Measurements from ENCODE around the gene ZNF276. TPM values are rescaled to one million over a fixed set of nuclear protein-coding genes. Genes with fewer than 3 reads are reported as not detected.

The ZNF276 gene
- total RNA-seq, 1 donor: 12.3 TPM

DNA sequence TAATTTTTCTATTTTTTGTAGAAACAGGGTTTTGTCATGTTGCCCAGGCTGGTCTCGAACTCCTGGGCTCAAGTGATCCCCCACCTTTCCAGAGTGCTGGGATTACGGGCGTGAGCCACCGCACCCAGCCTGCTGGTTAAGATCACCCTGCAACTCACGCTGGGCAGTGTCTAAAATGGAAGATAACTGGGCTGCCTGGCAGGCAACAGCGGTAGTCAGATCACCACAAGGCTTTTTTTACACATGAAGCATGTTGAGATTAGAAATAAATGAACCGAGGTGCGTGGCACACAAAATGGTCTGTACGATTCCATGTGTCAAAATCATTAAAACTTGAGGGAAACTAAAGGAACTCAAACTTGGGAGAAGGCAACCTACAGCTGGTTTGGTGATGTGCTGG, 26.7 kb downstream of the ZNF276 start:
- Histone ChIP-seq H4K20me1 (ENCODE audit: insufficient read depth, low read length) (no peaks in the 10 kb centered on the region), H3K36me3 (ENCODE audit: insufficient read depth, low read length) (peaks cover 5% of the 10 kb centered on the region), H3K79me2 (ENCODE audit: insufficient read depth, low read length) (no peaks in the 10 kb centered on the region), H3K4me1 (ENCODE audit: insufficient read depth, low read length) (no peaks in the 10 kb centered on the region), H3K4me3 (ENCODE audit: insufficient read depth, low read length) (no peak overlapping the region), H3K27me3 (ENCODE audit: insufficient read depth, low read length) (no peaks in the 10 kb centered on the region), H3K27ac (ENCODE audit: low read depth, low read length) (no peak overlapping the region), H2AFZ (ENCODE audit: low read length) (no peak overlapping the region), H3K4me2 (ENCODE audit: insufficient read depth, low read length) (no peak overlapping the region), H3K9me3 (ENCODE audit: low read depth, low read length) (no peaks in the 10 kb centered on the region)
- TF ChIP-seq, protein P1, sequence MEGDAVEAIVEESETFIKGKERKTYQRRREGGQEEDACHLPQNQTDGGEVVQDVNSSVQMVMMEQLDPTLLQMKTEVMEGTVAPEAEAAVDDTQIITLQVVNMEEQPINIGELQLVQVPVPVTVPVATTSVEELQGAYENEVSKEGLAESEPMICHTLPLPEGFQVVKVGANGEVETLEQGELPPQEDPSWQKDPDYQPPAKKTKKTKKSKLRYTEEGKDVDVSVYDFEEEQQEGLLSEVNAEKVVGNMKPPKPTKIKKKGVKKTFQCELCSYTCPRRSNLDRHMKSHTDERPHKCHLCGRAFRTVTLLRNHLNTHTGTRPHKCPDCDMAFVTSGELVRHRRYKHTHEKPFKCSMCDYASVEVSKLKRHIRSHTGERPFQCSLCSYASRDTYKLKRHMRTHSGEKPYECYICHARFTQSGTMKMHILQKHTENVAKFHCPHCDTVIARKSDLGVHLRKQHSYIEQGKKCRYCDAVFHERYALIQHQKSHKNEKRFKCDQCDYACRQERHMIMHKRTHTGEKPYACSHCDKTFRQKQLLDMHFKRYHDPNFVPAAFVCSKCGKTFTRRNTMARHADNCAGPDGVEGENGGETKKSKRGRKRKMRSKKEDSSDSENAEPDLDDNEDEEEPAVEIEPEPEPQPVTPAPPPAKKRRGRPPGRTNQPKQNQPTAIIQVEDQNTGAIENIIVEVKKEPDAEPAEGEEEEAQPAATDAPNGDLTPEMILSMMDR (IDR thresholded peaks at IDR 0.05; ENCODE audit: extremely low read depth, low read depth, low read length): no peak
- peak; percentile 52 for DNase-seq (ENCODE audit: insufficient read length, low spot score, missing footprints)

DNA sequence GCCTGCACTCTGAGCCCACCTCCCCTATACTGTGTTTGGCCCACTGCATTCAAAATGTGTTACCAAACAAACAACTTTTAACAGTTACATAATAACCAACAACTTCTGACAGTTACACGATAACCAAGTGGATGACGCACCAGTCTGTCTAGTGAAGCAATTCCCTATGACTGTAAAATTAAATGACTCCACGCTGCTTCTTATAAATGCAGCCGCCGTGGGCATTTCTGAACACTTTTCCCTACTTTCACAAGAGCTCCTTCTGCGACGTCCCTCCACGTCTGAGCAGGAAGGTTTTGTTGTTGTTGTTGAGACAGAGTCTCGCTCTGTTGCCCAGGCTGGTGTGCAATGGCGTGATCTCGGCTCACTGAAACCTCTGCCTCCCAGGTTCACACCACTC, 27.6 kb downstream of the ZNF276 start:
- H3K9me3 ChIP-seq (ENCODE audit: low read depth, low read length): no peaks in the 10 kb centered on the region

DNA sequence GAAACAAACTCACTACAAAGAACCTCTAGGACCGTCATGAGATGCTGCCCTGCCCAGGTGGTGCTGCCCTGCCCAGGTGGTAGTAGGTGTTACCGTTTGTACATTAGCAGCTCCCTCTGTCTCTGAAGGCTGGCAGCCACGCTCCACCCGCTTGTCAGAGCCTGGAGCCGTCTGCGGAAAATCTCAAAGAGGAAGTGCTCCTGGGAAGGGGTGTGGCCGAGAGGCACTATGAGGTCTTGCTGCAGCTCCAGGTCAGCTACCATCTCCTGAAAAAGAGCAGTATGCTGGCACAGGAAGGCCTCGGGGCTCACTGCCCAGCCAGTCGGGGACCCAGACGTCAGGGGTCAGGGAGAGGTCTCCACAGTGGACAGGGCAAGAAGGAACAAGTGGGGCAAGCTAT, 28.3 kb downstream of the ZNF276 start:
- no peak overlapping the region for H3K4me3 ChIP-seq (ENCODE audit: insufficient read depth, low read length)
- no peaks in the 10 kb centered on the region for H3K9me3 ChIP-seq (ENCODE audit: low read depth, low read length)
- DNase-seq (ENCODE audit: insufficient read length, low spot score, missing footprints): peak; percentile 45
- no peak overlapping the region for H3K27ac ChIP-seq (ENCODE audit: low read depth, low read length)
- H3K4me2 ChIP-seq (ENCODE audit: insufficient read depth, low read length): no peak overlapping the region
- peaks cover 5% of the 10 kb centered on the region for H3K36me3 ChIP-seq (ENCODE audit: insufficient read depth, low read length)
- no peaks in the 10 kb centered on the region for H4K20me1 ChIP-seq (ENCODE audit: insufficient read depth, low read length)
- H2AFZ ChIP-seq (ENCODE audit: low read length): no peak overlapping the region
- H3K27me3 ChIP-seq (ENCODE audit: insufficient read depth, low read length): no peaks in the 10 kb centered on the region
- TF ChIP-seq, protein P1 (IDR thresholded peaks at IDR 0.05; ENCODE audit: extremely low read depth, low read depth, low read length): no peak
- H3K4me1 ChIP-seq (ENCODE audit: insufficient read depth, low read length): no peaks in the 10 kb centered on the region
- H3K79me2 ChIP-seq (ENCODE audit: insufficient read depth, low read length): no peaks in the 10 kb centered on the region

More for the DNA sequence above, 27.6 kb downstream of the ZNF276 start:
- Histone ChIP-seq H3K4me1 (ENCODE audit: insufficient read depth, low read length) (no peaks in the 10 kb centered on the region), H3K36me3 (ENCODE audit: insufficient read depth, low read length) (peaks cover 5% of the 10 kb centered on the region), H4K20me1 (ENCODE audit: insufficient read depth, low read length) (no peaks in the 10 kb centered on the region), H3K27ac (ENCODE audit: low read depth, low read length) (no peak overlapping the region), H3K27me3 (ENCODE audit: insufficient read depth, low read length) (no peaks in the 10 kb centered on the region), H2AFZ (ENCODE audit: low read length) (no peak overlapping the region), H3K4me3 (ENCODE audit: insufficient read depth, low read length) (no peak overlapping the region), H3K79me2 (ENCODE audit: insufficient read depth, low read length) (no peaks in the 10 kb centered on the region), H3K4me2 (ENCODE audit: insufficient read depth, low read length) (no peak overlapping the region)
- TF ChIP-seq, protein P1 (IDR thresholded peaks at IDR 0.05; ENCODE audit: extremely low read depth, low read depth, low read length): no peak
- peak; percentile 30 for DNase-seq (ENCODE audit: insufficient read length, low spot score, missing footprints)

DNA sequence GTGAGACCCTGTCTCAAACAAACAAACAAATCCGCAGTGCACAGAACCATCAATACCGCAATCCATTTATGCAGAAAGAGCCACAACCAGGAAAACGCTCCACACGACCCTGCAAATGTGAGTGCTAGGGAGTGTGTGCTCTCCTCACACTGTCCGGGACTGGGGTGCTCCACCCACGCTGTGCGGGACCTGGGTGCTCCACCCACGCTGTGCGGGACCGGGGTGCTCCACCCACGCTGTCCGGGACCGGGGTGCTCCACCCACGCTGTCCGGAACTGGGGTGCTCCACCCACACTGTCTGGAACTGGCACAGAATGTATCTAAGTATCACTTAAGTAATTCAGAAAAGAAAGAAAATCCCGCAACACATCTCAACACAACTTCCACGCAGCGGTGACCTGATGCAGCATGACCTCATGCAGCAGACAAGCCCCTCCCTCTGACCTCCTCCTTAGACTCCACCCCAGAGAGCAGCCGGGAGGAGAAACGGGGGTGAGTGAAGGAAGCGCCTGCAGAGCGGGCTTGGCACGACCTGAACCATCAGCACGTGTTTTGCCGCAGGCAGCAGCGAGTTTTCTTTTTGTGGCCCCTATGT, 38.5 kb downstream of the ZNF276 start:
- peak; percentile 9 for DNase-seq (ENCODE audit: insufficient read length, low spot score, missing footprints)
- Histone ChIP-seq H4K20me1 (ENCODE audit: insufficient read depth, low read length) (no peaks in the 10 kb centered on the region), H3K9me3 (ENCODE audit: low read depth, low read length) (no peaks in the 10 kb centered on the region), H3K4me1 (ENCODE audit: insufficient read depth, low read length) (no peaks in the 10 kb centered on the region), H3K4me2 (ENCODE audit: insufficient read depth, low read length) (no peak overlapping the region), H3K36me3 (ENCODE audit: insufficient read depth, low read length) (peaks cover 22% of the 10 kb centered on the region), H3K27me3 (ENCODE audit: insufficient read depth, low read length) (no peaks in the 10 kb centered on the region), H3K27ac (ENCODE audit: low read depth, low read length) (no peak overlapping the region), H2AFZ (ENCODE audit: low read length) (no peak overlapping the region), H3K4me3 (ENCODE audit: insufficient read depth, low read length) (no peak overlapping the region), H3K79me2 (ENCODE audit: insufficient read depth, low read length) (no peaks in the 10 kb centered on the region)
- TF ChIP-seq, protein P1 (IDR thresholded peaks at IDR 0.05; ENCODE audit: extremely low read depth, low read depth, low read length): no peak
